Activated naive CD8-positive, alpha-beta T cell treated with anti-CD3 and anti-CD28 coated beads, Interleukin-2, amount 50 U/mL, for 24 hours (primary cell): ENCODE measurements around the gene MGME1.

Experiments used
- ATAC-seq: fragments of 150-1000 bp; cut with Tn5 transposase; one replicate; pipeline ENCODE4 v1.10.0; 2021
- DNase-seq: peaks from one replicate; pipeline ENCODE4 v3.0.0; 2021
- H3K27ac Mint-ChIP-seq: one replicate; pipeline ENCODE4 v1.8.0; 2021; ENCODE audit warnings: mild to moderate bottlenecking, mixed read lengths
- H3K27me3 Mint-ChIP-seq: one replicate; pipeline ENCODE4 v1.8.0; 2021; ENCODE audit warnings: mixed read lengths
- H3K36me3 Mint-ChIP-seq: one replicate; pipeline ENCODE4 v1.8.0; 2021; ENCODE audit warnings: low read depth, mixed read lengths
- H3K4me1 Mint-ChIP-seq: one replicate; pipeline ENCODE4 v1.8.0; 2021; ENCODE audit warnings: mixed read lengths
- H3K4me3 Mint-ChIP-seq: one replicate; pipeline ENCODE4 v1.8.0; 2021; ENCODE audit warnings: mild to moderate bottlenecking, moderate library complexity, mixed read lengths
- H3K9me3 Mint-ChIP-seq: one replicate; pipeline ENCODE4 v1.8.0; 2021; ENCODE audit warnings: mixed read lengths

The MGME1 gene

DNA sequence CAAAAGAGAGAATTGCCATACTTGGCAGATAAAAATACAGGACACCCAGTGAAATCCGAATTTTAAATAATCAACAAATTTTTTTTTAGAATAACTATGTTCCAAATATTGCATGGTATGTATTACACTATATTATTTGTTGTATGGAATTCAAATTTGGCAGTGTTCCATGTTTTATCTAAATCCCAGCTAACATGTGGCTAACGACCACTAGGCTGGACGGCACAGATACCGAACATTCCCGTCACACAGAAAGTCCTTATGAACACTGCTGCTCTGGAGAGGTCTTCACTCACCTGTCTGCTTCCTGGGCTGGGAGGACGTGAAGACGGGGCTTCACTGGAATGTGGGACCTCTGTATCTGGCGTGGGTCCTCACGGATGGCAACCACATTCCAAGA lies 33.1 kb upstream of the MGME1 start:
- peaks cover 4% of the 10 kb centered on the region for H3K9me3 Mint-ChIP-seq
- H3K27me3 Mint-ChIP-seq: peaks cover 4% of the 10 kb centered on the region
- no peak overlapping the region for H3K27ac Mint-ChIP-seq

DNA sequence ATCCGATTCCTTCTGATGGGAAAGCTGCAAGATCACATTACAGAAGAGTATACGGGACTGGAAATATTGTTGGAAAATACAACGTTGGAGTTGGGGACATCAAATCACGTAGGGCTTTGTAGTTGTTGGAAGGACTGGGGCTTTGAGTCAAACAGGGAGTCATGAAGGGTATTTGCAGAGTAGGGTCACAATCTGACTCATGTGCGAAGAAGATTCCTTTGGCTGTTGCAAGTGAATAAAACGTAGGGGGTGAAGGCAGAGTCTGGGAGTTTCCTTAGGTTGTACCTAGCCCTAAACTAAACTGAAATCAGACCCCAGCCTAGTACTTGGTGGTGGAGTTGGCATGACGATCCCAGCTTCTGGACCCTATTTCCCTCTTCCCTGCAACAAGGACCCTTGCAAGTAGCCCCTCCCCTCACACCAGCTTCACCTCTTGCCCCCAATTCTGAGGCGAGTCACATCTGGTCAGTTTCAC lies 32.5 kb upstream of the MGME1 start:
- H3K4me3 Mint-ChIP-seq: no peak overlapping the region
- no peak for DNase-seq
- peaks cover 11% of the 10 kb centered on the region for H3K36me3 Mint-ChIP-seq
- H3K4me1 Mint-ChIP-seq: peaks cover 21% of the 10 kb centered on the region
- H3K27ac Mint-ChIP-seq: no peak overlapping the region
- peaks cover 4% of the 10 kb centered on the region for H3K27me3 Mint-ChIP-seq
- no peak for ATAC-seq
- peaks cover 4% of the 10 kb centered on the region for H3K9me3 Mint-ChIP-seq

More for the DNA sequence above, 33.1 kb upstream of the MGME1 start:
- Mint-ChIP-seq H3K36me3 (peaks cover 7% of the 10 kb centered on the region), H3K4me3 (no peak overlapping the region), H3K4me1 (peaks cover 20% of the 10 kb centered on the region)
- no peak for ATAC-seq
- DNase-seq: no peak

DNA sequence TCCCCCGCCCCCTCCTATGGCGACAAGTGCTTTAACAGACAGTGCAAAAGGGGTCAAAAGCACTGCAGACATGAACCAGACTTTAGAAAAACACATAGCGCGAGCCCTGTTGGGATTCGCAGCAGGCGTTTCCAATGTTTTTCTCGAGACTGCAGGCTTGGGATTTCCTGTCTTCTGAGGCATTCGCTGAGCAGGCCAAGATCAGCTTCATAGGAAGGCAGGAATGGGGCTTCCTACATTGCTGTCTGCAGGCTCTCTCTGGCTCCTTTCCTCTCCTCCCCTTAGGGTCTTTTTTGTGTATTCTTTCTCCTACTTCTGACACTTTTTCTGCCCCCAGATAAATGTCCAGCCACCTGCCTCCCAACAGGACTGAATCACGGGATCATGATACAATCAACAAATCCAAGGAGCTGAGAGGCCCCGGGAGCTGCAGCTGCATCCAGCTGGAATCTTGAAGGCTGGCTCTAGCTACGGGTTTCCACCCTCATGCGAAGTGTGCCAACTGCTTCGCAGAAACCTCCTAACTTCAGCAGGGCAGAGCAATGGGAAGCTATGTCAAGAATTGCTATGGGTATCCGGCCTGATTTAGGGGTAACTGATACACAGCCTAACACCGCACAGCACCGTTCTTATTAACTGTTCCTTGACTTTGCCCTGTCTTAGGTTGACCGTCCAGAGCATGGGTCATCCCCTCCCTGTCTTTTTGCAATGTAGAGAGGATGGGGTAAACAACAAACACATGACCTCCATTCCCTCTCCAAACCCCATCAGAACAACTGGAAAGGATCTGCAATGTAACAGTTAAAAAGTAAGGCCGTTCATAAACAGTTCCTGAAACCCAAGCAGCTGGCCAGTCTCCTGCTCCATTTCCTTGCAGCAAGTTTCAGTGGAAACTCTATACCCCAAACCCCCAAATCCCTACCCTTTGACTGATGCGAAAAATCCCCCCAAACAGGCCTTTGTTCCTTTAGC lies 31.8 kb upstream of the MGME1 start:
- Mint-ChIP-seq H3K36me3 (peaks cover 18% of the 10 kb centered on the region), H3K27me3 (peaks cover 3% of the 10 kb centered on the region), H3K27ac (no peak overlapping the region), H3K4me3 (no peak overlapping the region), H3K9me3 (peaks cover 3% of the 10 kb centered on the region), H3K4me1 (peaks cover 21% of the 10 kb centered on the region)
- no peak for DNase-seq
- no peak for ATAC-seq

DNA sequence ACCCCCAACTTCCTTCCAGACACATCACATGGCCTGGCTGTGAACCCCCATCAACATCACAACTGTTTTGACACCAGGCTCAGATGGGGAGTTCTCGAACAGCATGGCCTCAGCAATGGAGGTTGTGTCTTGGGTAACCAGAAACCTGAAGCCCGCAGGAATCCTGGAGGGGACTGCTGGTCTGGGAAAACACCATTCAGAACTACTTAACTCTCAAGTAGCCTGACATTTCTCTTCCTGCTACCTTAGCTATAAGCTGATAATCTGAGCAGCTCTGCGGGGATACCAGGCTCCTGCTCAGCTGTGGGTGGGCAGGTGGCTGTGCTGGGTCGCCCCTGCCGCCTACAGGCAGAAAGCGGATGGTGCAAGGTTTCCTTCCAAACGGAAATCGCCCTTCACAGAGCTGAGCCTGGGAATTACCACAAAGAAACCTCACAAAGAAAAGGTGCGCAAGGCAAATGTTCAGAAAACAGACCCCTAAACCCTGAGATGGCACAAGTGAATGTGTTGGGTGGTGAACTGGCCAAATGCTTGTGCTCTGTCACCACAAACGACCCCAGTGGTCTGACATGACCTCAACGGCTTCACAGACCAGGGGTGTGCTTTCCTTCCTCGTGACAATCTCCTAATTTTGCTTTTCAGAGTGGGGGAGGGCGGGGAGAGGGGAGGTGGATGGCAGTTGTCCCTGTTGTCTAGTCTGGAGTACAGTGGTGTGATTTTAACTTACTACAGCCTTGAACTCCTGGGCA lies 29.8 kb upstream of the MGME1 start:
- peak overlapping the region; percentile 40 for H3K27ac Mint-ChIP-seq
- no peak overlapping the region for H3K4me3 Mint-ChIP-seq
- H3K4me1 Mint-ChIP-seq: peaks cover 27% of the 10 kb centered on the region
- peaks cover 37% of the 10 kb centered on the region for H3K36me3 Mint-ChIP-seq
- no peaks in the 10 kb centered on the region for H3K9me3 Mint-ChIP-seq
- peak; percentile 67 for DNase-seq
- peak; percentile 77 for ATAC-seq
- no peaks in the 10 kb centered on the region for H3K27me3 Mint-ChIP-seq

DNA sequence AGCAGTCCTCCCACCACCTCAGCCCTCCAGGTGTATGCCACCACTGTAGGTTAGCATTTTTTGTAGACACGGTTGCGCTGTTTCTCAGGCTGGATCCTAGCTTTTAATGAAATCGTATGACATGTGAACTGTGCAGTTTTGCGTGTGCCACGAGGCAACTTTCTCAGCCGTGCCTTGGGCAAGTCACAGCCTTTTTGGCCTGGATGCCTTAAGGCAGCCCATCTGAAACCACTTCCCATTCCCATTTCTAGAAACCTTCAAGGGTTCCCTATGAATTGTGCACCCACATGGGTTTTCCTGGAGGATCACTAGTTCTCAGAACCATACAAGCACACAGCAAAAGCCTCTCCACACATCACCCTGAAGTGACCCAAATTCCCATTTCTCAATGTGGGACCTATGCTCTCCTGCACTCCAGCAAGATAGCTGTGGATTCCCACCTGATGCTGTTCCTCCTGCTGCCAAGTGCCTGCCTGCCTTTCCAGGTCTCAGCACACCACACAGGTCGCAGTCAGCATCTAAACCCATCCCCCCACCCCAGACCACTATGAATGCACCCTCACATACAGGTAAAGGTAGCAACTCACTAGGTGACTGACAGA lies 29.1 kb upstream of the MGME1 start:
- Mint-ChIP-seq H3K27ac (peak overlapping the region; percentile 18), H3K4me1 (peaks cover 28% of the 10 kb centered on the region), H3K27me3 (no peaks in the 10 kb centered on the region), H3K36me3 (peaks cover 39% of the 10 kb centered on the region), H3K9me3 (no peaks in the 10 kb centered on the region), H3K4me3 (no peak overlapping the region)
- peak; percentile 26 for ATAC-seq
- DNase-seq: no peak

DNA sequence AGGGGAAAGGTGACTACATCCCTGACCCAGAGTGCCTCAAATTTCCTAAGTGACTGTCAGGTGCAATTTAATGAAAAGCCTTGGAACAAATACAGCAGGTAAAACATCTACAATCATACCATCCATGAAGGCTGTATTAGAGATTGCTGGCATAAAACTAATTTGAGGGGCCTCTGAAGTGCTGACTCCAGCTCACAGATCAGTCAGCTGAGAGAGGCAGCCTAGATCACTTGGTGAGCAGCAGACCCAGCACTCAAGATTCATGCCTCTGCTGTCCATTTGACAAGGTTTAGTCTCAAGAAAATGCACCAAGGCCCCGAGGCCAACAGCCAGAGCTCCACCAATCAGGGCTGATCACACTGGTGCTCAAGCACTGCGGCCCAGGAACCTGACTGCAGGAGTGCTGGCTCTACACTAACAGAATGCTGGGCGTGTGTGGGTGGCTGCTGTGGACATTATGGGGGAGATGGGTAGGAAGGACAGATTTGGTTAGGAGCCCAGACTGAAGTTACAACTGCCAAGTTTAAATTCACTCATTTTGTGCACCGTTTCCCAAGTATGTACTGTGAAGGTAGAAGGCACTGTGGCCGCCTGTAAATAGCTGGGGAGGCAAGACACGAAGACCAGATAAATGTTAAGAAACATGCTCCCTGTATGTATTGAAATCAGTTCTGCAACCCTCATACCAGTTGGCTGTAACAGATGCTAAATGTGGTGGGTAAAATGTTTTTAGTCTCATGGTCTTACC lies 28.4 kb upstream of the MGME1 start:
- DNase-seq (no peak), ATAC-seq (peak; percentile 14)
- Mint-ChIP-seq H3K9me3 (no peaks in the 10 kb centered on the region), H3K4me1 (peaks cover 28% of the 10 kb centered on the region), H3K36me3 (peaks cover 46% of the 10 kb centered on the region), H3K27me3 (no peaks in the 10 kb centered on the region), H3K27ac (no peak overlapping the region), H3K4me3 (no peak overlapping the region)

DNA sequence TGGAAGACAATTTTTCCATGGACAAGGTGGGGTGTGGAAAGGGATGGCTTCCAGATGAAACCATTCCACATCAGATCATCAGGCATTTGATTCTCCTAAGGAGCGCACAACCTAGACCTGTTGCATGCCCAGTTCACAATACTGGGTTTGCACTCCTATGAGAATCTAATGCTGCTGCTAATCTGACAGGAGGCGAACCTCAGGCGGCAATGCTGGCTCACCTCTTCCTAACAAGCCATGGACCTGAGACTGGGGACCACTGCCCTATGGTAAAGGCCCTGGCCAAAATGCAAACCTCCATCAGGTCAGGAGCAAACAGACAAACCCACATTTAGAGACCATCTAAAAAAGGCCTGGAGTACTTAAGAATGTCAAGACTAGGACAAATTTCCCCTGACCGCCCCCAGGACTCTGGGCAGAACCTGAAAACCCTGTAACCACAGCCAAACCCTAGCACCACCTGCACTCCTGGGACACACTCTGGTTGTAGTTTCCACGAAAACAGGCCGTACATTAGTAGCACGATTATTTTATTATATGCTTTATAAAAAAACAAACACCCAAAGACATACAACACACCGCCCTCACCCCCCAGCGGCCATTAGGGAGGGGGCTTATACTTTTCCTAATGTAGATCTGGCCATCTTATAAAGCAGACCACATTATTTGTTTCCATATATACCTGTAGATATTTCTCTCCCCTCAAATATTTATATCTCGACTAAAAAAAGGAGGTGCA lies 27.6 kb upstream of the MGME1 start:
- Mint-ChIP-seq H3K36me3 (peaks cover 55% of the 10 kb centered on the region), H3K27ac (no peak overlapping the region), H3K9me3 (no peaks in the 10 kb centered on the region), H3K4me1 (peaks cover 28% of the 10 kb centered on the region), H3K27me3 (no peaks in the 10 kb centered on the region), H3K4me3 (no peak overlapping the region)
- no peak for DNase-seq
- ATAC-seq: no peak

DNA sequence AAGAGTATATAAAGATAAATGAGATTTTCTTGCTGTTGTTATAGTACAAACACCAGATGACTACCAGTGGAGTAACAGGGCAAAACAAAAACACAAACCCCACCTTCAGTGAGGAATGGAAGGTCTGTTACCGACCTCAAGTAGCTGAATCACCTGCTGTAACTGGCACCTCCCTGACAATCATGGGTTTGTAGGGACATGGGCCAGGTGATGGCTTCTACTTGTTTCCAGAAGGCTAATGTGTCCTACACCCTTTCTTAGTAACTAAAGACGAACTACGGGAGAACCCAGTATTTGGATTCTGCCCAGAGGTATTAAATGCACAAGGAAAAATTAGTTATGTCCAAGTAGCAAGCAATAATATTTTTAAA lies 27.0 kb upstream of the MGME1 start:
- no peak overlapping the region for H3K27ac Mint-ChIP-seq
- peaks cover 26% of the 10 kb centered on the region for H3K4me1 Mint-ChIP-seq
- no peaks in the 10 kb centered on the region for H3K27me3 Mint-ChIP-seq
- H3K9me3 Mint-ChIP-seq: no peaks in the 10 kb centered on the region
- H3K4me3 Mint-ChIP-seq: no peak overlapping the region
- ATAC-seq (no peak), DNase-seq (no peak)
- peaks cover 60% of the 10 kb centered on the region for H3K36me3 Mint-ChIP-seq

DNA sequence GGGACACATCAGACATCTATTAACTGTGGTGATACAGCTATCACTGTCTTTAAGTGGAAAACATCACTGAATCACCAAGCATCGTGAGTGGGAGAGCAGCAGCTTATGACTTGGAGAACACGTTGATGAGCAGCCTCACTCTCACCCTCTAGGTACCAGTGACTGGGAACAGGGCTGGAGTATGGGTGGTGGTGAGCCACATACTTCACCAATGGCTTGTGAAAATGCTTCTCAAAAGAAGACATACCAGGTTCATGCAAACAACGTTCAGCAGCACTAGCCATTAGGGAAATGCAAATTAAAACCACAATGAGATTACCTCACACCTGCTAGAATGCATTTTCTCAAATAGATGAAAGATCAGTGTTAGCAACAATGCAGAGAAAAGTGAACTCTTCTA lies 25.5 kb upstream of the MGME1 start:
- peaks cover 27% of the 10 kb centered on the region for H3K4me1 Mint-ChIP-seq
- no peak overlapping the region for H3K4me3 Mint-ChIP-seq
- ATAC-seq (no peak), DNase-seq (no peak)
- no peaks in the 10 kb centered on the region for H3K27me3 Mint-ChIP-seq
- H3K36me3 Mint-ChIP-seq: peaks cover 74% of the 10 kb centered on the region
- no peaks in the 10 kb centered on the region for H3K9me3 Mint-ChIP-seq
- H3K27ac Mint-ChIP-seq: no peak overlapping the region

DNA sequence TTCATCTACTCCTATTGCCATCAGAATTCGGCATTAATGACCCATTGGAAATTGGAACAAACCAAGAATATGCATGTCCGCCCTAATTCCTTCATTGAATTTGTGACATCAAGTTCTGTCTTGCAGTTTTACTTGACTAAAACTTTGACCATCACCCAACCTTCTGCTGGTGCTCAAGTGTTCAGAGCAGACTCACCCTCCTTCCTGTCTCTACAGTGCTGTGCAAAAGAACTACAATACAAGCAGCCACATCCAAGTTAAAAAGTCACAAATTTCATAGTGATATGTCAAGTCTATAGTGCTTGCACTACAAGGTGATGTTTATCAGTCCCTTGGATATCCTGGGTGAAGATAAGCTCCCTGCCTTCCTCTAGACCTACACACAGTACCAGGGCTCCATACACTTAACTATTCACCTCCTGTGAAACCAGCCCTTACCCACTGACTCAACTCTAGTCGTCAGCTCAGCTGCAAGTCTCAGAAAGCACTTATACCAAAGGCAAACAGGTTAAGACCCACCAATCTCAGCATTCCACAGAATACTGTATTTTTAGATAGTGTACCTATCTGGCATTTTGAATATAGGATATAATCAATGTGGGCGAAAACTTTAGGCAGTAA lies 23.9 kb upstream of the MGME1 start:
- ATAC-seq (no peak), DNase-seq (no peak)
- H3K4me1 Mint-ChIP-seq: peaks cover 17% of the 10 kb centered on the region
- no peaks in the 10 kb centered on the region for H3K27me3 Mint-ChIP-seq
- H3K9me3 Mint-ChIP-seq: no peaks in the 10 kb centered on the region
- H3K36me3 Mint-ChIP-seq: peaks cover 90% of the 10 kb centered on the region
- H3K4me3 Mint-ChIP-seq: no peak overlapping the region
- H3K27ac Mint-ChIP-seq: peak overlapping the region; percentile 67

DNA sequence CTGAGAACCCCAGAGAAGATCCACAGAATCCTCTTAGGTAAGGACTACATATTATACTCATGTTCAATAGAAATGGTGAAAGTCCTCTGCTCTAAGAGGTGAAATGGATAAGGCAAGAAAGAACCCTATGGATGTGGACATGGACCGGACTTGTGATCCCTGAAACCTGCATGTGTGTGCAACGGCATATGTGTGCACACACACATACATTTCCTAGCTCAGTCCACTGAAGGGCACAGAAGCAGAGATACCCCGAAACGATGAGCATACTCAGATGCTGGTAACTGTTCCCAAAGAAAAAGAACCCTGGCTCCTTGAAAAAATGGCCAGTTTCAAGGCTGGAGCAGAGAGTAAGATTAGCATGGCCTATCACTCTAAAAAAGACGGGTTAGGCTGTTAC lies 22.8 kb upstream of the MGME1 start:
- H3K4me1 Mint-ChIP-seq: peaks cover 10% of the 10 kb centered on the region
- H3K4me3 Mint-ChIP-seq: no peak overlapping the region
- H3K27ac Mint-ChIP-seq: peak overlapping the region; percentile 27
- H3K9me3 Mint-ChIP-seq: no peaks in the 10 kb centered on the region
- DNase-seq: no peak
- peaks cover 89% of the 10 kb centered on the region for H3K36me3 Mint-ChIP-seq
- no peak for ATAC-seq
- H3K27me3 Mint-ChIP-seq: no peaks in the 10 kb centered on the region

DNA sequence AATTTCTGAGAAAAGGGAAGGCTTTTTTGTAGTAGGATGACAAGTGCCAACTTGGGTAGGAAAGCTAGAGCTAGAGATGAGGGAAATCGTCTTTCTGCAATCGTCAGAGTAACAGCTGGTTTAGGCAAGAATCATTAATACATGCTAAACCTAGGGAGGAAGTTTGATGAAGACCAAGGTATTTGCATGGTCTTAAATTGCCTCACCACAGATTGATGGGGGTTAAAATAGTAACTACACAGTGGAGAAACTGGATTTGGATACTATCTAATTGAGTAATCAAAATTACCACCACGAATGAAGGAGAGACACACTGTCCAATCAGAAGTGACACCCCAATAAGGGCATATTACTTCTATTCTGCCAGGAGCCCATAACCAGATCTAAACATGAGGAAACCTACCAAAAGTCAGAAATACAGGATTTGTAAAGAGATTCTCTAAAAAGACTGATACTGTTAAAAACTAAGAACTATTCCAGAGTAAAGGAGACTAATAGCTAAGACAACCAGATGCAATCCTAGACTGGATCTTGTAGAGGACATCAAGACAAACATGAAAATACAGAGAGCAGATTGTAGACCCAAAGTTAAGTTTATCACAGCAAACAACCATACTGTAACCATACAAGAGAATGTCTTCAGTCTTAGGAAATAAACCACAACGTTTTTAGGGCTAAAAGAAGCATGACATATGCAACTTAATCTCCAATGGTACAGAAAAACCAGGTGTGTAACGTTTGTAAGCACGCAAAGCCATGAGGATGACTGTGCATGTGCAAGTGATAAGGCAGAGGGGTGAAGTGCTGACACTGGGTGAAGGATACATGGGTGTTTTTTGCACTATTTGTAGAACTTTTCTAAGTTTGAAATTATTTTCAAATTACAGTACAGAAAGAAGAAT lies 22.0 kb upstream of the MGME1 start:
- Mint-ChIP-seq H3K4me3 (no peak overlapping the region), H3K27me3 (no peaks in the 10 kb centered on the region), H3K27ac (peak overlapping the region; percentile 27), H3K36me3 (peaks cover 87% of the 10 kb centered on the region), H3K9me3 (no peaks in the 10 kb centered on the region), H3K4me1 (peaks cover 12% of the 10 kb centered on the region)
- DNase-seq (no peak), ATAC-seq (no peak)

DNA sequence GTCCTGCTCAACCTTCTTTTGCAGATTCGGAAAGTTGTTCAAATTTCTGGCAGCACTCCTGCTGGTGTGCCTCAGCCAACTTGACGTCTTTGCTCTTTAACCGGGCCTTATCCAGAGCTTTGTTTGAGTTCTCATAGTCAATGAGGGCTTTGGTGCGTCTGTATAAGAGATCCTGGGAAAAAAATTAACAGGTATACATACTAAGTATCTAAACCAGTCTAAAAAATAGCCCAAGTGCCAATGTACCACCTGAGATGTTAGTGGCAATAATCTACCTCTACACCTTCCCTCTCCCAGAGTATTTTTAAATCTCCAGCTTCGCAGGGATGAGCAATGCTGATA lies 21.4 kb upstream of the MGME1 start:
- H3K4me3 Mint-ChIP-seq: no peak overlapping the region
- H3K4me1 Mint-ChIP-seq: peaks cover 12% of the 10 kb centered on the region
- H3K27me3 Mint-ChIP-seq: no peaks in the 10 kb centered on the region
- ATAC-seq (no peak), DNase-seq (no peak)
- H3K36me3 Mint-ChIP-seq: peaks cover 86% of the 10 kb centered on the region
- no peak overlapping the region for H3K27ac Mint-ChIP-seq
- no peaks in the 10 kb centered on the region for H3K9me3 Mint-ChIP-seq
